Fibroblast of mammary gland (primary cell): ENCODE measurements around the gene PILRB.
A peak's percentile ranks its signal among the peaks of the same experiment; 100 is the strongest.
"Not testable (repeated sequence)": the region's sequence is repeated elsewhere in the genome, so short reads cannot be mapped to it uniquely, and the experiment has no call there.

Experiments used
- DNase-seq: peaks from one replicate; pipeline ENCODE4 v3.0.0-alpha.2; 2010; ENCODE audit warnings: low read depth
- H3K4me3 ChIP-seq: 2 replicates; pipeline ENCODE4 v1.5.1; 2011; ENCODE audit warnings: low read depth, mild to moderate bottlenecking, low read length, moderate library complexity; ENCODE audit not compliant: control insufficient read depth
- TF ChIP-seq, protein P1 (sequence below): conservative IDR thresholded peaks from 2 replicates; pipeline ENCODE4 v1.5.1; 2011; ENCODE audit warnings: low read depth, low read length, inconsistent platforms; ENCODE audit not compliant: control insufficient read depth, insufficient read depth

Gene PILRB

DNA sequence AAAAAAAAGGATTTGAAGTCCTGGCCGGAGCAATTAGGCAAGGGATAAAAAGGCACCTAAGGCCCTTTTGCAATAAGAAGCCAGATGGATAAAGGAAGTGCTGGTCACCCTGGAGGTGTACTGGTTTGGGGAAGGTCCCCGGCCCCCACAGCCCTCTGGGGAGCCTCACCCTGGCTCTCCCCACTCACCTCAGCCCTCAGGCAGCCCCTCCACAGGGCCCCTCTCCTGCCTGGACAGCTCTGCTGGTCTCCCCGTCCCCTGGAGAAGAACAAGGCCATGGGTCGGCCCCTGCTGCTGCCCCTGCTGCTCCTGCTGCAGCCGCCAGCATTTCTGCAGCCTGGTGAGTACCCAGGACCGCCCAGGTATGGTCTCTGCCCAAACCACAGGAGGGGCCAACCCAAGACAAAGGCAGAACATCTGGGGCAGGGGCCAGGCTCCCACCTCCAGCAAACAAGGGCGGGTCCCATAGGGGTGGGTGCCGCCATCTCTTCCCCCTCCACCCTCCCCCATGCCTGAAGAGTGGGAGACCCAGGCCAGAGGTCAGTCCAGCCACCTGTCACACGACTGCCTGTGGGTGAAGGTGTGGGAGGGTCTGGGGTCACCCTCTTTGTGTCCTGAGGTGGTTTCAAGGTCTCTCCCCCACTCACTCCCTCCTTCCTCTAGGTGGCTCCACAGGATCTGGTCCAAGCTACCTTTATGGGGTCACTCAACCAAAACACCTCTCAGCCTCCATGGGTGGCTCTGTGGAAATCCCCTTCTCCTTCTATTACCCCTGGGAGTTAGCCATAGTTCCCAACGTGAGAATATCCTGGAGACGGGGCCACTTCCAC lies at the start of gene PILRB:
TSS of gene PILRB (plus strand) at position 91 of the 830 bp plus-strand sequence. CDS start at position 277, 186 bp downstream.
- no peak for DNase-seq
- TF ChIP-seq, protein P1, sequence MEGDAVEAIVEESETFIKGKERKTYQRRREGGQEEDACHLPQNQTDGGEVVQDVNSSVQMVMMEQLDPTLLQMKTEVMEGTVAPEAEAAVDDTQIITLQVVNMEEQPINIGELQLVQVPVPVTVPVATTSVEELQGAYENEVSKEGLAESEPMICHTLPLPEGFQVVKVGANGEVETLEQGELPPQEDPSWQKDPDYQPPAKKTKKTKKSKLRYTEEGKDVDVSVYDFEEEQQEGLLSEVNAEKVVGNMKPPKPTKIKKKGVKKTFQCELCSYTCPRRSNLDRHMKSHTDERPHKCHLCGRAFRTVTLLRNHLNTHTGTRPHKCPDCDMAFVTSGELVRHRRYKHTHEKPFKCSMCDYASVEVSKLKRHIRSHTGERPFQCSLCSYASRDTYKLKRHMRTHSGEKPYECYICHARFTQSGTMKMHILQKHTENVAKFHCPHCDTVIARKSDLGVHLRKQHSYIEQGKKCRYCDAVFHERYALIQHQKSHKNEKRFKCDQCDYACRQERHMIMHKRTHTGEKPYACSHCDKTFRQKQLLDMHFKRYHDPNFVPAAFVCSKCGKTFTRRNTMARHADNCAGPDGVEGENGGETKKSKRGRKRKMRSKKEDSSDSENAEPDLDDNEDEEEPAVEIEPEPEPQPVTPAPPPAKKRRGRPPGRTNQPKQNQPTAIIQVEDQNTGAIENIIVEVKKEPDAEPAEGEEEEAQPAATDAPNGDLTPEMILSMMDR: no peak
- no peak within 1 kb of the TSS for H3K4me3 ChIP-seq

DNA sequence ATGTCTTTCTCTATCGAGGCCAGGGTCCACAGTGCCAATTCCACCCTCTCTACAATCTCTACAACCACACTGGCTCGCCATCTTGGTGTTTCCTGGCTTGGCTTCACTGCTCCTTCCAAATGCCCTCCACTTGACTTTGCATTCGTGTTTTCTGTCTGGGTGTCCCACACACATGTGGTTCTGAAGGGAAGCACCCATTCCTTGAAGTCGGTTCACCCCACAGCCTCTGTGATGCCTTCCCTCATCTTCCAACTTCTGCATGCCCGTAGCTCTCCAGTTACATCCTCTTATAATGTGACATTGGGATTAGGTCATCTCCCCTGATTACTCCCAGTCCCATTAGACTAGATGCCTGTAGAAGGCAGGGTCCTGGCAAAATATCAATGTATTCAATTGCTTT lies 39.6 kb upstream of the PILRB start:
- H3K4me3 ChIP-seq: not testable (repeated sequence)

DNA sequence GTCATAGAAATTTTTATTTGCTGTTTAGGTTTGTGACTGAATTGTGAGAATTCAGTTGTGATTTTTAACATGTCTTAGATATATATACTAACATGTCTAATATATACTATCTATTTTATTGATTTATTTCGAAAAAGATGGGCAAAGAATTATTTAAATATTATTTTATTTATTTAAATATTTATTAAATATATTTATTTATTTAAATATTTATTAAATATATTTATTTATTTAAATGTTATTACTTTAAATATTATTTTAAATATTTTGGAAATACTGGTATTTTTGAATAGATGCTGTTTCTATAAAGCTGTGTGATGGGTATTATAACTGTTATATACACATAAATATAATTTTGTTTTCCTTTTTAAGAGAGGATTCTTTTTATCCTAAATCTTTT lies 36.3 kb upstream of the PILRB start:
- not testable (repeated sequence) for DNase-seq, H3K4me3 ChIP-seq

More for the DNA sequence above, 39.6 kb upstream of the PILRB start:
- DNase-seq: not testable (repeated sequence)

DNA sequence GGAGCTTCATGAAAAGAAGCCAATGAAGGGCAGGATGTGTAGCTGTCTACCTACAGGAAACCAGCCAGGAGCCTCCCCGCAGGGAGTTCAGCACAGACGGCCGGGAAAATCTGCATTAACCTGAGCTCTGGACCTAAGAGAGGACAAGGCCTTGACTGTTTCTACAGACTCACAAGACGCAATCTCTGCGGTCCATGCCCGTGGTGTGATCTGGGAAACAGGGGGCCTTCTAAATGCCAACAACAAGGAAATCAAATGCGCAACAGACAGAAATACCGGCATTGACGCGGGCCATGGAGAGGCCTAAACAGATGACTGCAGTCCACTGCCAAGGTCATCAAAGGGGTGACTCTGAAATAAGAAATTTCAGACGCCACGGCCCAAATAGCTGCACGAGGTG lies 33.7 kb upstream of the PILRB start:
- not testable (repeated sequence) for DNase-seq

DNA sequence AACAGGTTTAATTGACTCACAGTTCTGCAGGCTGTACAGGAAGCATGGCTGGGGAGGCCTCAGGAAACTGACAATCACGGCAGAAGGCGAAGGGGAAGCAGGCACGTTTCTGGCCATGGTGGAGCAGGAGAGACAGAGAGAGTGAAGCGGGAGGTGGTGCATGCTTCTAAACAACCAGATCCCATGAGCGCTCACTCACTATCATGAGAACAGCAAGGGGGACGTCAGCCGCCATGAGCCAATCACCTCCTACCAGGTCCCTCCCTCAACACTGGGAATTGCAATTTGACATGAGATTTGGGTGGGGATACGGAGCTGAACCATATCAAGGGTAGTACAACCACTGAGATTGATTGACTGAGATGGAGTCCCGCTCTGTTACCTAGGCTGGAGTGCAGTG lies 32.2 kb upstream of the PILRB start:
- DNase-seq, H3K4me3 ChIP-seq: not testable (repeated sequence)

More for the DNA sequence above, 33.7 kb upstream of the PILRB start:
- H3K4me3 ChIP-seq: not testable (repeated sequence)

DNA sequence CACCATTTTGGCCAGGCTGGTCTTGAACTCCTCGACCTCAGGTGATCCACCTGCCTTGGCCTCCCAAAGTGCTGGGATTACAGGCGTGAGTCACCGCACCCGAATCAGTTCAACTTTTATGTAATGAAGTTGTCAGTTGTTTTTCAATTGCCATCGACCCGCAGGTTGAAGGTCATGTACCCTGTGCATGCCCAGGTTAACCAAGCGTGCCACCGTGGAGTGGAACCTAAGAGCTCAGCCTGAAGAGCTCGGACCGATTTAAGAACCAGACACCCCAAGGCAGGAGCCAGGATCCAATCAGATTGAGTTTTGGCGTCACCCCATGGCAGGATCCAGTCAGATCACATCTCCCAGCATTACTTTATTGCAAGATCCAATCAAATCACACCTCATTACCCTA lies 31.0 kb upstream of the PILRB start:
- not testable (repeated sequence) for DNase-seq, H3K4me3 ChIP-seq

DNA sequence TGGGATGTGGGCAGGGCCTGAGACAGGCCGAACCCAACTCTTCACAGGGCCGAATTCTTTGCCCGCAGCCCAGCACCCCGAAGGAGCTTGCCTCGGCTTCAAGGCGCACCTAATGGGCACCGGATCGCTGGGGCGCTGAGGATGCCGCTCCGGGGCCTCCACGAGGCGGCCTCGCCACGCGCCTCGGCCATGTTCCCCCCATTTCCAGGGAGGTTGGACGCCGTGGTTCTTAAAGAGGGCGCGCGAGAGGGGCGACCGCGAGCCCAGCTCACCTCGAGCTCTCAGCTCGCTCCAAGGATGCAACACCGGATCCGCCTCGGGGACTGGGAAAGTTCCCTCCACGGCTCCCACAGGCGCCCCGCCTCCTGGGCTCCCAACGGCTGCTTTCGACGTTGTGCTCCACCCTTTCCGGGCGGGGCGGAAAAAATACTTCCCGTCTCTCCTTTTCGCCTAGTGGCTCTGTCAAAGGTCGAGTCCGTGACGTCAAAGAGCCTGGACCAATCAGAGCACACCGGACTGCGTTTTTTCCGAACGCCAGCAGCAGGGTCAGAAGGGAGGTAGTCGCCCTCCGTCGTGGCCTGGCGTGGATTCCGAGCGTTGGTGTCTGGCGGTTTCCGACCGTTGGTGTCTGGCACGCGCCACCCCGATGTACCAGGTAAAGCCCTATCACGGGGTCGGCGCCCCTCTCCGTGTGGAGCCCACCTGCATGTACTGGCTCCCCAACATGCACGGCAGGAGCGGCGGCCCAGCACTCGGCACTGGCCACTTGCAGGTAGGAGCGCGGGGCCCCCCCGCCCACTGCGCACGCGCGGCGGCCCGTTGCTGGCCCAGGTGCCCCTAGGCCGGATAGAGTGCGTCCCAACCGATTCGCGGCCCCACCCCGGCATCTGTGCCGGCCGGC lies 22.1 kb upstream of the PILRB start:
- peak overlapping the region; percentile 67 for H3K4me3 ChIP-seq

DNA sequence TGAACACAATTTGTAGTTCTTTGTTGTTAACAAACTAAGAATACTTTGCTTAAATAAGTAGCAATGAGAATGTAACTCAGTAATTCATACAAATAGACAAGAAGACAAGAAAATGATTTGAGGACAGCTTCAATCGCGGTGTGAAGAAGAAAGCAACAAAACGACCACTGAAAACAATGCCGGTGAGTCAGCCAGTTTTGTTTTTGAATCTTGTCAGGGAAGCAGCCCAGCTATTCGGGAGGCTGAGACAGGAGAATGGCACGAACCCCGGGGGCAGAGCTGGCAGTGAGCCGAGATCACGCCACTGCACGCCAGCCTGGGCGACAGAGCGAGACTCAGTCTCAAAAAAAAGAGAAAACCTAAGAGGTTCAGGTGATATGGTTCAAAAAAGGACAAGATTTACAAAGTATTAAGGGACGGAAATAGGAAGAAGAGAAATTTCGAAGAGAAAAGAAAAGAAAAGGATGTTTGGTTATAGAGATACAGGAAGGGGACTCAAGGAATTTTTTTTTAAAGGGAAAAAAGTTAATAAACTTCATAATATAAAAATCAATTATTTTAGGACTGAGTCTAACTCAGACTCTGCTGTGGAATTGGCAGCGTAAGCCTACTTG lies 19.7 kb upstream of the PILRB start:
- DNase-seq: peak; percentile 12
- H3K4me3 ChIP-seq: not testable (repeated sequence)

More for the DNA sequence above, 22.1 kb upstream of the PILRB start:
- peak; percentile 92 for DNase-seq

DNA sequence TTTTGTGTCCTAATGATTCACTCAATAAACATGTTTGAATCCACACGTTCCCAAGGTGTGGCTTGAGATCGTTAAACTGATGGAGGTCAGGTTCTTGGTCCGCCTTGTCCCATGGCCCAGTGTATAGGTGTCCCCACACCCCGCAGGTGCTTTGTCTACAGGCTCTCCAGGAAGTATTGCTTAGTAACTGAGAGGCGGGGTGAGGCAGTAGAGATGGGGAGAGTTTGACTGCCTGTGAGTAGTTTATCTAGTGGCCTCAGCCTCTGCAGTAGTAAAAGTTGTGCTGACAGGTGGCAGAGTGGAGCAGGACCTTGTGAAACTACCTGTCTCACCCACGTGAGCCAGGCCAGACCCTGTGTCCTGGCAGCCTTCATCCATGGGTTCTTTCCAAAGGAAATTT lies 16.6 kb upstream of the PILRB start:
- DNase-seq, H3K4me3 ChIP-seq: not testable (repeated sequence)

DNA sequence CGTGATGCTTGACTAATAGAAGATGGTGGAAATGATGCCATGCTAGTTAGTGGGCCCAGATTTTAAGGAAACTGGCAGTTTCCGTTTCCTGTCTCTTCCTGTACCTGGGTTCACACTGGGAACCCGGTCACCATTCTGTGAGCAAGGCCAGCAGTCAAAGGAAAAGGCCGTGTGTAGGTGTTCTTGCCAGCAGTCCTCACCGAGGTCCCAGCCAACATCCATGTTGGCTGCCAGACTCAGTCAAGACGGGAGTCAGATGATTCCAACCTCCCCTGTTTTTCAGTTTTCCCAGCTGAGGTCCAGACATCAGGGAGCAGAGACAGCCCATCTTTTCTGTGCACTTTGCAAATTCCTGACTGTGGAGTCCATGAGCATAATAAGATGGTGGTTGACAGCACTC lies 15.2 kb upstream of the PILRB start:
- no peak for DNase-seq
- no peak overlapping the region for H3K4me3 ChIP-seq
- TF ChIP-seq, protein P1: no peak

DNA sequence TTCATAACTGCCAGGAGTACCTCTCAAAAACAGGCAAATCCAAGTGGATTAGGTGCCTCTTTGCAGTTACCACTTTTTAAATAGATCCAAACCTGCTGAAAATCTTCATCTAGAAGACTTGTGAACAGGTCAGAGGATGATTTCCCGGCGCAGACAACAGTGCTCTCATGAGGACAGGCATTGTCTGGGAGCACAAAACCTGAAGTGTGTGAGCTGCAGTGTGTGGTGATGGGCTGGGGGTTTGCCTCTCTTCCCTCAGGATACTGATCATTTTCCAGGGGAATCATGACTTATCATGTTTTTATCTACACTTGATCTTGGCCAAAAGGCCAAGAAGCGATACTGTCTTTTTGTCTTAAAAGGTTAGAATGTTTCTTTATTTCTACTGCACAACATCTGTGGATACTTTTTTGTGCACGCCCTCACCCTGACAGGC lies 13.8 kb upstream of the PILRB start:
- DNase-seq, H3K4me3 ChIP-seq: not testable (repeated sequence)
